GM12878 (cell line): ENCODE results near the gene CAPN1. TPM values are rescaled to one million over a fixed set of nuclear protein-coding genes. Genes with fewer than 3 reads are reported as not detected.

Experiments
- ATAC-seq: fragments of 200-7000 bp; cut with Tn5 transposase; 3 replicates; pipeline ENCODE4 v1.9.1; 2020; ENCODE audit warnings: mild to moderate bottlenecking, moderate library complexity
- BruUV-seq: library from RNA; stranded (reverse); fragments of 400-500 nt; replicated peaks from 2 replicates; lab custom pipeline; 2021; lab: Mats Ljungman, UMichigan
- CTCF ChIA-PET: fragments of 300-600 bp; sonication (Branson Sonifier 250); formaldehyde crosslinking; extraction: SDS; loops from one replicate; lab custom pipeline; 2021; ENCODE audit warnings: inconsistent platforms; lab: Yijun Ruan, JAX
- POLR2A ChIA-PET: fragments of 350-600 bp; formaldehyde crosslinking; extraction: SDS; loops from one replicate; lab custom pipeline; 2021; ENCODE audit warnings: inconsistent platforms; lab: Charles Lee
- RAD21 ChIA-PET: fragments of 300-600 bp; sonication (Branson Sonifier 250); formaldehyde crosslinking; loops from one replicate; lab custom pipeline; 2023; ENCODE audit warnings: antibody characterized with exemption; ENCODE audit not compliant: unreplicated experiment; lab: Charles Lee
- SMC1A ChIA-PET: fragments of 300-600 bp; sonication (Branson Sonifier 250); formaldehyde crosslinking; loops from one replicate; lab custom pipeline; 2023; ENCODE audit not compliant: unreplicated experiment, uncharacterized antibody; lab: Charles Lee
- DNase-seq: peaks from one replicate; pipeline ENCODE4 v3.0.0-alpha.2; 2011; ENCODE audit warnings: low read depth, low spot score
- FAIRE-seq: peaks from 3 replicates; lab custom pipeline; 2011; peaks lifted over from hg19 to GRCh38; lab: Jason Lieb, UNC
- H2AFZ ChIP-seq: 2 replicates; pipeline ENCODE4 v1.6.0; 2011; ENCODE audit warnings: low read depth, low read length, control low read depth; ENCODE audit not compliant: control insufficient read depth
- H3K27ac ChIP-seq: 2 replicates; pipeline ENCODE4 v1.5.1; 2011; ENCODE audit warnings: control low read depth; ENCODE audit not compliant: control insufficient read depth, insufficient read depth
- H3K27me3 ChIP-seq, 2 experiments: replicated peaks in 1 of 2; 2 replicates each; pipeline versions ENCODE4 v1.6.0 to v1.6.1; 2011; ENCODE audit warnings: low read length in 1 of 2; ENCODE audit not compliant: control insufficient read depth in 2 of 2, insufficient read depth in 2 of 2
- H3K36me3 ChIP-seq, 2 experiments: 2 replicates each; pipeline ENCODE4 v1.5.1; 2011; ENCODE audit warnings: low read length in 1 of 2; ENCODE audit not compliant: control insufficient read depth in 2 of 2, insufficient read depth in 2 of 2
- H3K4me1 ChIP-seq: 2 replicates; pipeline ENCODE4 v1.6.1; 2011; ENCODE audit warnings: mild to moderate bottlenecking, low read length, moderate library complexity, mixed read lengths; ENCODE audit not compliant: control insufficient read depth, insufficient read depth
- H3K4me2 ChIP-seq: 2 replicates; pipeline ENCODE4 v1.6.0; 2011; ENCODE audit warnings: control low read depth; ENCODE audit not compliant: control insufficient read depth, insufficient read depth
- H3K4me3 ChIP-seq: fragments of 200-600 bp; sonication (generic); 2 replicates; pipeline ENCODE4 v1.5.1; 2016
- H3K79me2 ChIP-seq: 2 replicates; pipeline ENCODE4 v1.6.0; 2011; ENCODE audit warnings: low read length; ENCODE audit not compliant: control insufficient read depth, insufficient read depth
- H3K9ac ChIP-seq: 2 replicates; pipeline ENCODE4 v1.8.0; 2011; ENCODE audit warnings: low read length, control low read depth, mixed read lengths; ENCODE audit not compliant: control insufficient read depth, insufficient read depth
- H3K9me3 ChIP-seq: replicated peaks from 3 replicates; pipeline ENCODE4 v1.5.1; 2011; ENCODE audit warnings: mild to moderate bottlenecking, low read length; ENCODE audit not compliant: control insufficient read depth, insufficient read depth
- H4K20me1 ChIP-seq: 2 replicates; pipeline ENCODE4 v1.6.0; 2011; ENCODE audit not compliant: control insufficient read depth, insufficient read depth
- CHD1 ChIP-seq: IDR thresholded peaks from 2 replicates; pipeline ENCODE4 v1.6.1; 2012; ENCODE audit warnings: low read depth, low read length, improper control_type of control experiment
- EED ChIP-seq: sonication (generic); IDR thresholded peaks from 2 replicates; pipeline ENCODE4 v1.6.1; 2016; ENCODE audit warnings: antibody characterized with exemption, low read depth
- GATAD2B ChIP-seq: fragments of 450-650 bp; conservative IDR thresholded peaks from 2 replicates; pipeline ENCODE4 v1.6.1; 2017; ENCODE audit warnings: low read depth, mild to moderate bottlenecking, moderate library complexity
- NFIC ChIP-seq: IDR thresholded peaks from 2 replicates; pipeline ENCODE4 v1.6.1; 2012; ENCODE audit warnings: low read depth, mild to moderate bottlenecking, inconsistent platforms, low read length, moderate library complexity
- NFYA ChIP-seq: IDR thresholded peaks from 2 replicates; pipeline ENCODE4 v1.6.1; 2011; ENCODE audit warnings: low read depth, mild to moderate bottlenecking, low read length, improper control_type of control experiment, borderline replicate concordance
- NRF1 ChIP-seq: conservative IDR thresholded peaks from 2 replicates; pipeline ENCODE4 v1.6.1; 2011; ENCODE audit warnings: mild to moderate bottlenecking, low read depth, low read length, improper control_type of control experiment
- RB1 ChIP-seq: fragments of 450-650 bp; formaldehyde crosslinking; IDR thresholded peaks from 2 replicates; pipeline ENCODE4 v1.6.1; 2017; ENCODE audit warnings: mild to moderate bottlenecking, borderline replicate concordance
- SUPT20H ChIP-seq: IDR thresholded peaks from 2 replicates; pipeline ENCODE4 v1.6.1; 2011; ENCODE audit warnings: low read depth, mild to moderate bottlenecking, low read length, moderate library complexity, borderline replicate concordance; ENCODE audit not compliant: control insufficient read depth
- ZNF24 ChIP-seq: fragments of 450-650 bp; IDR thresholded peaks from 2 replicates; pipeline ENCODE4 v1.6.1; 2017; ENCODE audit warnings: antibody characterized with exemption, mild to moderate bottlenecking
- ZNF592 ChIP-seq: fragments of 450-650 bp; IDR thresholded peaks from 2 replicates; pipeline ENCODE4 v1.6.1; 2017; ENCODE audit warnings: mild to moderate bottlenecking, moderate library complexity
- WGBS: methylation state at CpG from one replicate; pipeline ENCODE4 v1.1.6; 2016; ENCODE audit warnings: low lambda C conversion rate; ENCODE audit not compliant: insufficient replicate concordance, insufficient coverage; ENCODE audit errors: missing lambda C conversion rate; 5-methylcytosine and 5-hydroxymethylcytosine counted together
- in situ Hi-C: fragments of 300-500 bp; cut with MboI; formaldehyde crosslinking; loops from 9 replicates; pipeline ENCODE4 v1.14.3; 2018; ENCODE audit warnings: mixed read lengths
- intact Hi-C: fragments of 100-400 bp; cut with micrococcal nuclease; formaldehyde crosslinking; loops from one replicate; pipeline ENCODE4 v1.14.2; 2022; ENCODE audit not compliant: unreplicated experiment
- polyA plus RNA-seq, 11 experiments: library from polyadenylated mRNA; depleted of rRNA in 4 of 11; unstranded in 6 of 11; stranded (reverse) in 5 of 11; fragments of >200 nt; fragmentation: Nextera tagmentation in 4 of 11; fragmentation: Illumina TruSeq in 1 of 11; extraction: Ambion mirVana in 4 of 11; extraction: Trizol in 1 of 11; gene quantifications; 1 replicate in 1 of 11; 2 replicates in 10 of 11; pipeline versions ENCODE4 v1.2.1 to v1.2.3, GENCODE V29; 2011 to 2016; ENCODE audit warnings: inconsistent platforms in 2 of 11, missing spikeins in 2 of 11, low read depth in 1 of 11
- total RNA-seq, 4 experiments: library from RNA; depleted of rRNA in 3 of 4; stranded (reverse); fragments of >200 nt in 3 of 4; fragmentation: Illumina TruSeq in 1 of 4; extraction: Trizol in 1 of 4; gene quantifications; 2 replicates each; pipeline versions ENCODE4 v1.2.1 to v1.2.3, GENCODE V29; 2013 to 2021

CAPN1 gene
- total and polyA plus RNA-seq, 10 of the 15 experiments (the other 5 are each of a cell fraction or from before 2014, with no cell fraction given), result 2.2 to 167 (median 77.3) TPM

GRCh38 chr11:65225279-65226102, 43.8 kb downstream of the CAPN1 start (continued):
- TF ChIP-seq NFIC (no peak), EED (peak; percentile 53; the same call in 1 of the 2 replicates)

DNA sequence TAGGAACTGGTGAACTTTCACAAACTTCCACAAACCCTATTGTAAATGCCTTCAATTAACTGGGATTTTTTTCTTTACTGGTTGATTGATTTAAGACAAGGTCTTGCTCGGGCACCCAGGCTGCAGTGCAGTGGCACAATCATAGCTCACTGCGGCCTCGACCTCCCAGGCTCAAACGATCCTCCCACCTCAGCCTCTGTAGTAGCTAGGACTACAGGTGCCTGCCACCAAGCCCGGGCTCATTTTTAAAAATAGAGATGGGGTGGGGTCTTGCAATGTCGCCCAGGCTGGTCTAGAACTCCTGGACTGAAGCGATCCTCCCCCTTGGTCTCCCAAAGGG, 44.3 kb downstream of the CAPN1 start:
- no peaks in the 10 kb centered on the region for H3K79me2 ChIP-seq
- no peak for DNase-seq
- no TSS peak for BruUV-seq
- H3K9ac ChIP-seq, result peak overlapping the region; percentile 64
- no peaks in the 10 kb centered on the region for H3K36me3 ChIP-seq
- peak overlapping the region; percentile 90; the same call in 1 of the 2 replicates for H3K4me2 ChIP-seq
- H3K9me3 ChIP-seq, result no peaks in the 10 kb centered on the region
- RAD21 ChIA-PET, result interaction anchor here (0.6 to 2.7 kb wide), 11 partner anchors 11 to 192 kb away, joined by 4 to 21 read pairs (median 5); partner anchors contain the start of genes CAPN1, CDC42EP2 and POLA2
- FAIRE-seq, result no peak
- POLR2A ChIA-PET, result interaction anchor here (0.5 to 0.9 kb wide), 3 partner anchors 36 to 105 kb away, joined by 3 to 6 read pairs (median 3); partner anchors contain the start of gene POLA2
- no peaks in the 10 kb centered on the region for H4K20me1 ChIP-seq
- intact Hi-C loops, result no loop called here
- in situ Hi-C loops, result no loop called here
- H3K4me3 ChIP-seq, result peak overlapping the region; percentile 58
- TF ChIP-seq ZNF592, result no peak
- TF ChIP-seq CHD1, result no peak
- TF ChIP-seq SUPT20H, result no peak
- no peak for TF ChIP-seq RB1
- no peak for TF ChIP-seq NRF1
- TF ChIP-seq NFYA, result no peak
- TF ChIP-seq GATAD2B, result no peak
- TF ChIP-seq ZNF24, result no peak
- H3K27me3 ChIP-seq, result no peaks in the 10 kb centered on the region; a peak in 1 of 4 replicates
- H3K27ac ChIP-seq, result no peak overlapping the region
- SMC1A ChIA-PET, result interaction anchor here (0.9 to 4.7 kb wide), 7 partner anchors 25 to 291 kb away, joined by 3 to 30 read pairs (median 4); partner anchors contain the start of genes CDC42EP2 and POLA2
- peak overlapping the region; percentile 76 for H2AFZ ChIP-seq
- CTCF ChIA-PET, result interaction anchor here (0.6 to 9.0 kb wide), 25 partner anchors 17 to 382 kb away, joined by 3 to 121 read pairs (median 4); partner anchors contain the start of genes CDC42EP2, DPF2, FAU and MRPL49
- peak; percentile 48 for ATAC-seq
- peaks cover 11% of the 10 kb centered on the region for H3K4me1 ChIP-seq
- 18% methylated on average over 7 of the region's 7 CpGs for WGBS
